B cell (primary cell): ENCODE results near the gene ABHD16A. TPM values are rescaled to one million over a fixed set of nuclear protein-coding genes. Genes with fewer than 3 reads are reported as not detected.

ENCODE experiments used
- ATAC-seq: fragments of 200-7000 bp; cut with Tn5 transposase; one replicate; pipeline ENCODE4 v1.10.0; 2021; ENCODE audit warnings: low read depth, mild to moderate bottlenecking, moderate number of reproducible peaks, moderate library complexity
- CTCF ChIA-PET: fragments of 350-600 bp; sonication (Branson Sonifier 250); formaldehyde crosslinking; loops from one replicate; lab custom pipeline; 2021; ENCODE audit warnings: antibody characterized with exemption, inconsistent platforms; lab: Charles Lee
- POLR2A ChIA-PET: fragments of 350-600 bp; sonication (Branson Sonifier 250); formaldehyde crosslinking; loops from one replicate; lab custom pipeline; 2021; ENCODE audit warnings: antibody characterized with exemption; lab: Charles Lee
- DNase-seq: peaks from one replicate; pipeline ENCODE4 v3.0.0; 2013
- H2AFZ ChIP-seq: 2 replicates; pipeline ENCODE4 v1.6.1; 2012; ENCODE audit warnings: mild to moderate bottlenecking, low read depth, low read length; ENCODE audit not compliant: insufficient read depth, poor library complexity, severe bottlenecking
- H3K27ac ChIP-seq, 2 donors: 1 replicate in 1 of 2; 2 replicates in 1 of 2; pipeline ENCODE4 v1.5.1; 2012 to 2013; ENCODE audit warnings: low read length in 2 of 2, mild to moderate bottlenecking in 2 of 2, moderate library complexity in 1 of 2
- H3K27me3 ChIP-seq, 4 experiments: fragments of 200-600 bp in 1 of 4; sonication (generic) in 1 of 4; replicated peaks in 1 of 4; 1 replicate in 2 of 4; 2 replicates in 2 of 4; pipeline versions ENCODE4 v1.6.1 to v1.7.0; 2013 to 2016; ENCODE audit warnings: low read length in 3 of 4, mild to moderate bottlenecking in 2 of 4, mixed read lengths in 1 of 4, moderate library complexity in 1 of 4; ENCODE audit not compliant: insufficient read depth in 4 of 4, control insufficient read depth in 3 of 4; ENCODE audit errors: control extremely low read depth in 1 of 4
- H3K36me3 ChIP-seq, 2 experiments: replicated peaks in 1 of 2; 1 replicate in 1 of 2; 2 replicates in 1 of 2; pipeline versions ENCODE4 v1.6.1 to v1.7.1; 2013; ENCODE audit warnings: low read length in 1 of 2; ENCODE audit not compliant: insufficient read depth in 2 of 2, control insufficient read depth in 1 of 2; ENCODE audit errors: control extremely low read depth in 1 of 2, extremely low read depth in 1 of 2
- H3K4me1 ChIP-seq, 2 donors: fragments of 200-600 bp in 1 of 2; sonication (generic) in 1 of 2; 1 replicate in 1 of 2; 2 replicates in 1 of 2; pipeline versions ENCODE4 v1.5.1 to v1.6.1; 2013 to 2017; ENCODE audit warnings: low read length in 2 of 2; ENCODE audit not compliant: control insufficient read depth in 2 of 2, insufficient read depth in 2 of 2
- H3K4me2 ChIP-seq: replicated peaks from 2 replicates; pipeline ENCODE3; 2012; ENCODE audit warnings: mild to moderate bottlenecking, low read depth, low read length; ENCODE audit not compliant: poor library complexity, severe bottlenecking
- H3K4me3 ChIP-seq, 5 experiments: fragments of 200-600 bp in 1 of 5; sonication (generic) in 1 of 5; 1 replicate in 3 of 5; 2 replicates in 2 of 5; pipeline versions ENCODE4 v1.5.1 to v1.7.0; 2011 to 2016; ENCODE audit warnings: low read length in 4 of 5, mild to moderate bottlenecking in 4 of 5, low read depth in 2 of 5, control low read depth in 1 of 5, moderate library complexity in 1 of 5; ENCODE audit not compliant: insufficient read depth in 1 of 5; ENCODE audit errors: control extremely low read depth in 1 of 5, extremely low read depth in 1 of 5
- H3K79me2 ChIP-seq: fragments of 200-600 bp; sonication (generic); one replicate; pipeline ENCODE4 v1.6.0; 2016; ENCODE audit warnings: low read length; ENCODE audit not compliant: control insufficient read depth, insufficient read depth
- H3K9ac ChIP-seq: fragments of 200-600 bp; sonication (generic); 2 replicates; pipeline ENCODE4 v1.6.1; 2017; ENCODE audit warnings: mild to moderate bottlenecking, low read length, moderate library complexity
- H3K9me3 ChIP-seq, 3 donors: one replicate each; pipeline versions ENCODE4 v1.6.1 to v1.7.1; 2013; ENCODE audit warnings: low read length in 2 of 3; ENCODE audit not compliant: control insufficient read depth in 2 of 3, insufficient read depth in 1 of 3; ENCODE audit errors: control extremely low read depth in 1 of 3
- H4K20me1 ChIP-seq: 2 replicates; pipeline ENCODE4 v1.6.0; 2012; ENCODE audit warnings: mild to moderate bottlenecking, low read length; ENCODE audit not compliant: insufficient read depth, control insufficient read depth, poor library complexity, severe bottlenecking
- H3K27ac Mint-ChIP-seq: one replicate; pipeline ENCODE4 v1.8.0; 2021; ENCODE audit warnings: mixed read lengths
- H3K27me3 Mint-ChIP-seq: one replicate; pipeline ENCODE4 v1.8.0; 2021; ENCODE audit warnings: mixed read lengths
- H3K4me1 Mint-ChIP-seq: one replicate; pipeline ENCODE4 v1.8.0; 2021; ENCODE audit warnings: mixed read lengths
- H3K4me3 Mint-ChIP-seq: one replicate; pipeline ENCODE4 v1.8.0; 2021; ENCODE audit warnings: mixed read lengths
- H3K9me3 Mint-ChIP-seq: one replicate; pipeline ENCODE4 v1.8.0; 2022; ENCODE audit warnings: mixed read lengths; ENCODE audit not compliant: insufficient read depth
- CTCF ChIP-seq: fragments of 200-600 bp; IDR thresholded peaks from one replicate; pipeline ENCODE4 v1.8.0; 2022; ENCODE audit warnings: antibody characterized with exemption, mild to moderate bottlenecking
- EZH2 ChIP-seq: IDR thresholded peaks from 2 replicates; pipeline ENCODE4 v1.6.1; 2012; ENCODE audit warnings: borderline replicate concordance, low read depth, mild to moderate bottlenecking, moderate library complexity, low read length; ENCODE audit not compliant: insufficient read depth, poor library complexity, severe bottlenecking
- WGBS: methylation state at CpG from one replicate; pipeline ENCODE4 v1.1.5; 2013; ENCODE audit warnings: missing lambda C conversion rate; ENCODE audit not compliant: insufficient coverage; 5-methylcytosine and 5-hydroxymethylcytosine counted together
- intact Hi-C: fragments of 100-400 bp; cut with micrococcal nuclease; formaldehyde crosslinking; loops from one replicate; pipeline ENCODE4 v1.10.0; 2022
- polyA plus RNA-seq: library from polyadenylated mRNA; depleted of rRNA; stranded (reverse); fragments of >200 nt; gene quantifications from 2 replicates; pipeline ENCODE4 v1.2.3, GENCODE V29; 2012
- total RNA-seq, 2 donors: library from RNA; stranded (reverse); fragments of 120-200 nt in 1 of 2; gene quantifications; 1 replicate in 1 of 2; 2 replicates in 1 of 2; pipeline versions ENCODE4 v1.2.3 to v1.2.4, GENCODE V29; 2013 to 2022

ABHD16A gene
- total and polyA plus RNA-seq, 2 donors (not counting 1 experiment from before 2014, with no cell fraction given): 78.3 to 97.5 TPM

GRCh38 chr6:31736768-31737314, 33.7 kb upstream of the ABHD16A start:
- Histone ChIP-seq H3K36me3 (peaks cover 2 to 25% of the 10 kb centered on the region in 2 experiments), H3K4me2 (peak overlapping the region; percentile 82), H2AFZ (peak overlapping the region; percentile 63), H3K9ac (peak overlapping the region; percentile 91), H3K4me1 (peaks cover 53 to 57% of the 10 kb centered on the region in 2 donors), H3K27me3 (no peaks in the 10 kb centered on the region), H3K27ac (peak overlapping the region; percentile 81 to 96), H3K79me2 (peaks cover 57% of the 10 kb centered on the region), H3K4me3 (peak overlapping the region; percentile 73 to 99 (median 87)), H3K9me3 (no peaks in the 10 kb centered on the region), H4K20me1 (peaks cover 7% of the 10 kb centered on the region)
- WGBS: 8% methylated on average over 7 of the region's 10 CpGs
- CTCF ChIA-PET: interaction anchor here (0.6 to 7.8 kb wide), 8 partner anchors 8 to 127 kb away, joined by 3 to 90 read pairs (median 22); partner anchors contain the start of genes DDAH2, LSM2 and NEU1
- no peak for TF ChIP-seq CTCF
- TF ChIP-seq EZH2: no peak
- Mint-ChIP-seq H3K27ac (peak overlapping the region; percentile 91), H3K4me1 (peaks cover 80% of the 10 kb centered on the region), H3K27me3 (no peaks in the 10 kb centered on the region), H3K4me3 (peak overlapping the region; percentile 100), H3K9me3 (no peaks in the 10 kb centered on the region)
- ATAC-seq (no peak), DNase-seq (peak; percentile 36)
- intact Hi-C loops: loop anchor here (5.0 to 10.0 kb wide), 5 partner anchors 70 to 458 kb away; partner anchors contain the start of genes CSNK2B, DDX39B, DXO and EHMT2
- POLR2A ChIA-PET: interaction anchor here (0.8 to 3.1 kb wide), 6 partner anchors 9 to 91 kb away, joined by 4 to 16 read pairs (median 5); partner anchors contain the start of genes ABHD16A, BAG6, CSNK2B and HSPA1B
